ENCODE results near the gene SLC49A4.

GRCh38 chr3:122784436-122784835 is 10.4 kb upstream of the SLC49A4 start:
- TF ChIP-seq CTCF (IDR thresholded peaks at IDR 0.05) (no peak), POLR2A (IDR thresholded peaks at IDR 0.05) (no peak)
